NCI-H524 (cell line): ENCODE data around the gene PCDHGA6.
"Not testable (repeated sequence)": the region's sequence is repeated elsewhere in the genome, so short reads cannot be mapped to it uniquely, and the experiment has no call there.

Experiments used
- DNase-seq, 2 experiments: peaks; one replicate each; lab custom pipeline; 2025; lab: John Stamatoyannopoulos, UW

The PCDHGA6 gene

DNA sequence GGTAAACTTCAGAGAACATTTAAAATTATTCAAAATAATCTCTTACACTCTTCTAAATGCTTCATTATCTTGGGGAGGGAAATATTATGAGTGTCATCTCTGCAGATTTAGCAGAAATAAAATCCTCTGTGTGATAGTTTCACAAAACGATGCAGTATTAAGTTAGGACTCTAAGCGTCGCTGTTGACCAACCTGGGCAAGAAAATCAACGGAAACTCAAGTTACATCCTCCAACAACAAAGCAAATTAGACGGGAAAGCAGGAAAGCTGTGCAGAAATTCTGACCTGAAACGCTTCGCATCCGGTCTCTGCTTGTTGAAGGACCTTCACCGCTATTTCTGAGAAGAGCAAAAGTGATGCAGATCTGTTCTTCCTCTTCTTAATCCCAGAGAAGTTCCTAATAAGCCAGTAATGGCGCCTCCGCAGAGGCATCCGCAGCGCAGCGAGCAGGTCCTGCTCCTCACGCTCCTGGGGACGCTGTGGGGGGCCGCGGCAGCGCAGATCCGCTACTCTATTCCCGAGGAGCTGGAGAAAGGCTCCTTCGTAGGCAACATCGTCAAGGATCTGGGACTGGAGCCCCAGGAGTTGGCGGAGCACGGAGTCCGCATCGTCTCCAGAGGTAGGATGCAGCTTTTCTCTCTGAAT, at the start of gene PCDHGA6:
Gene PCDHGA6 (plus strand): TSS at position 219 of the 645 bp plus-strand sequence. CDS start 193 bp downstream, at position 412.
- DNase-seq: no peak

DNA sequence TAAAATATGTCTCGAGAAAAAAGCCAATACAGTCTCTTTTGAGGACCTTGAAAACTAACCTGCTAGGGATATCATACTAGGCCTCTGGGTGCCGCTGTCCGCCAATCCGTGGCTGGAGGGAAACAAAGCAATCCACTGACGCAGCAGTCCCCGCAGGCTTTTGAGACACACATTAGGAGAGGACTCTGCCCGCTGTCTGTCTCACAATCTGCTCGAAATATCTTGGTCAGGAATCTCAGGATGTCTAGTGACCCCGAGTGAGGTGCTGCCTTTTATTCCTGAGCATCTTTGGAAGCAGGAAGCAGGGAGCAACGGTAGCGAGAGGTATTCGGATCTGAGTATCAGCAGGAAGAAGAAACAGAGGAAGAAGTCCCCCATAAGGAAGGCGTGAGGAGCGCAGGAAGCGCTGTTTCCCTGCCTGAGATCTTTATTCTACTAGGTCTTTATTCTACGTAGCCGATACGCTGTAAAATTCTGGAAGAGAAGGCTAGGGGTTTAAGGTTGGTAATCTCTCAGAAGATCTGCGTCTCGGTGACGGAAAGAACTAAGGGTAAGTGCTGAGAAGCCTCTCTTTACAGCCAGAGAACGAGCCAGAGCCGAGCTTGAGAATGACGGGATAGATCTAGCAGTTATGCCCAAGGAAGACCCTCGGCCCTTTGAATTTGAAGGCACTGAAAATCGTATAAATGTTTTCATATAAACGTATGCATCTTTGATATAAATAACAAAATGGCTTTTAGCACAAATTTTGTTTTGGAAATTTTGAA, 47.4 kb upstream of the PCDHGA6 start:
- DNase-seq: peak; percentile 1 to 28

GRCh38 chr5:141328231-141328630, 45.5 kb upstream of the PCDHGA6 start:
- no peak for DNase-seq

DNA sequence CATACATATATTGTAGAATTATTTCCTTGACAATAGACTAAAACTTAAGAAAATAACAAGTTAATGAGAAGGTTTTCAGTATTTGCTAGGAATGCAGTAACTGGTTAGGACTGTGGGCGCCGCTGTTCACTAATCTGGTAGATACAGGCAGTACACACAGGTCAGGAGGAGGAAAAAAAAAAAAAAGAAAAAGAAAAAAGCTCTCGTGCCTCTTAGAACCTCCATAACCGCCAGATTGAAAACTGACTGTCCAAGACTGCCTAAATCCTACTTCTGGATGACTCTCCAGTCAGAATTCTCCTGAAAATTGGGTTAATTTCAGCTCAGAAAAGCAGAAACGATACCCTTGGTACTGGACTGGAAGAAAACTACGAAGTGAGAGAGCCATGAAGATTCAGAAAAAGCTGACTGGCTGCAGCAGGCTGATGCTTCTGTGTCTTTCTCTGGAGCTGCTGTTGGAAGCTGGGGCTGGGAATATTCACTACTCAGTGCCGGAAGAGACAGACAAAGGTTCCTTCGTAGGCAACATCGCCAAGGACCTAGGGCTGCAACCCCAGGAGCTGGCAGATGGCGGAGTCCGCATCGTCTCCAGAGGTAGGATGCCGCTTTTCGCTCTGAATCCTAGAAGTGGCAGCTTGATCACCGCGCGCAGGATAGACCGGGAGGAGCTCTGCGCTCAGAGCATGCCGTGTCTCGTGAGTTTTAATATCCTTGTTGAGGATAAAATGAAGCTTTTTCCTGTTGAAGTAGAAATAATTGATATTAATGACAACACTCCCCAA, 43.2 kb upstream of the PCDHGA6 start, which contains the start of gene PCDHGA1:
Gene PCDHGA1 (plus strand): TSS at position 216 of the 782 bp plus-strand sequence.
- DNase-seq: peak in 1 of 2 experiments; percentile 0

- DNase-seq: not testable (repeated sequence)
These were observed 41.1 kb upstream of the PCDHGA6 start for GRCh38 chr5:141332571-141332970.

GRCh38 chr5:141338538-141339306, 35.0 kb upstream of the PCDHGA6 start, which contains the start of gene PCDHGA2:
Gene PCDHGA2 (plus strand): TSS chr5:141338760.
- DNase-seq: peak in 1 of 2 experiments; percentile 13

- DNase-seq: not testable (repeated sequence)
These were observed 32.8 kb upstream of the PCDHGA6 start for GRCh38 chr5:141340781-141341354.

GRCh38 chr5:141342773-141343172, 30.9 kb upstream of the PCDHGA6 start:
- no peak for DNase-seq

DNA sequence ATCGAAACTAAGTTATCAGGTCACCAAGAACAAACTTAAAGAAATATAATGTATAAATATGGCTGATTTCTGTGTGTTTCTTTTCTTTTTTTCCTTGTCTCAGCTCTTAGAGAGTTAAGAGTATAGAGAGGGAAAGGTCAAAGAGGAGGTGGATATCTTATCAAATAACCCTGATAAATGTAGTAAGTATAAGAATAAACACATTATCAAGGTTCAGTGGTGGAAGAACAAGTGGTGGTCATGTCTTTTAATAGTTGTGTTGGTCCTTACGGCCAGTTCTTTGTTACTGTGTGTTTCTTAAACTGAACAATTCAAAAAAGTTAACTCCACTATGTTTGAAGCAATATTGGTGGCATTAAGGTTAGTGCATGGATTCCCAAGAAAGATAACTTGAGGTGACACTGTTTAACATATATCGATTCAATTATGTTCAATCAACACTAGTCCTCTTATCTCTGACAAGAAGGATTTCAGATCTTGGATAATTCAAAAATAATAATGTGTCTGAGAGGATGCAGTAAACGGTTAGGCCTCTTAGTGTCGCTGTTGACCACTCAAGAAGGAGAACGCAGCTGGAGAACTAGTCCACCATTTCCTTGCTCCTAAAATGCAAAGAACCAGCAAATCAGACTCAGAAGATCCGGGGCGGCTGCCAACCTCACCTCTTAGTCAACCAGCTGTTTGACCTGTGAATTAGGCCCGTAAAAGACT, 30.3 kb upstream of the PCDHGA6 start, which contains the start of gene PCDHGA3:
Gene PCDHGA3 (plus strand): TSS at position 588 of the 711 bp plus-strand sequence. CDS start 205 bp downstream, outside the sequence.
- DNase-seq: peak in 1 of 2 experiments; percentile 0

- no peak for DNase-seq
These were observed 29.7 kb upstream of the PCDHGA6 start for GRCh38 chr5:141343953-141344463.

- no peak for DNase-seq
These were observed 28.4 kb upstream of the PCDHGA6 start for GRCh38 chr5:141345327-141345726.

GRCh38 chr5:141346017-141346416, 27.7 kb upstream of the PCDHGA6 start:
- DNase-seq: not testable (repeated sequence)

- peak; percentile 2 to 25 for DNase-seq
These were observed 23.6 kb upstream of the PCDHGA6 start, which contains the start of gene PCDHGB1 for GRCh38 chr5:141349917-141350619. Gene PCDHGB1 (plus strand): TSS chr5:141350099. CDS start chr5:141350261, 162 bp downstream.

DNA sequence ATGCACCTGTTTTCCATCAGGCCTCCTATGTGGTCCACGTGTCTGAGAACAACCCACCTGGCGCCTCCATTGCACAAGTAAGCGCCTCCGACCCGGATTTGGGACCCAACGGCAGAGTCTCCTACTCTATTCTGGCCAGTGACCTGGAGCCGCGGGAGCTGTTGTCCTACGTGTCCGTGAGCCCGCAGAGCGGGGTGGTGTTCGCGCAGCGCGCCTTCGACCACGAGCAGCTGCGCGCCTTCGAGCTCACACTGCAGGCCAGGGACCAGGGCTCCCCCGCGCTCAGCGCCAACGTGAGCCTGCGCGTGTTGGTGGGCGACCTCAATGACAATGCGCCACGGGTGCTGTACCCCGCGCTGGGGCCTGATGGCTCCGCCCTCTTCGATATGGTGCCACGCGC, 22.1 kb upstream of the PCDHGA6 start:
- no peak for DNase-seq

GRCh38 chr5:141354900-141355469, 18.7 kb upstream of the PCDHGA6 start, which contains the start of gene PCDHGA4:
Gene PCDHGA4 (plus strand): TSS chr5:141355021. CDS start chr5:141355108, 87 bp downstream.
- no peak for DNase-seq

DNA sequence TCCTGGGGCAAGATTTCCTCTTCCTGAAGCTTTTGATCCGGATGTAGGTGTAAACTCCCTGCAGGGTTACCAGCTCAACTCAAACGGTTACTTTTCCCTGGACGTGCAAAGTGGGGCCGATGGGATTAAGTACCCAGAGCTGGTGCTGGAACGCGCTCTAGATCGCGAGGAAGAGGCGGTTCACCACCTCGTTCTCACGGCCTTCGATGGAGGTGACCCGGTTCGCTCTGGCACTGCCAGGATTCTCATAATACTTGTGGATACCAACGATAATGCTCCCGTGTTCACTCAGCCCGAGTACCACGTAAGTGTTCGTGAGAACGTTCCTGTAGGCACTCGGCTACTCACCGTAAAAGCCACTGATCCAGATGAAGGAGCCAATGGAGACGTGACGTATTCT, 18.1 kb upstream of the PCDHGA6 start:
- no peak for DNase-seq

DNA sequence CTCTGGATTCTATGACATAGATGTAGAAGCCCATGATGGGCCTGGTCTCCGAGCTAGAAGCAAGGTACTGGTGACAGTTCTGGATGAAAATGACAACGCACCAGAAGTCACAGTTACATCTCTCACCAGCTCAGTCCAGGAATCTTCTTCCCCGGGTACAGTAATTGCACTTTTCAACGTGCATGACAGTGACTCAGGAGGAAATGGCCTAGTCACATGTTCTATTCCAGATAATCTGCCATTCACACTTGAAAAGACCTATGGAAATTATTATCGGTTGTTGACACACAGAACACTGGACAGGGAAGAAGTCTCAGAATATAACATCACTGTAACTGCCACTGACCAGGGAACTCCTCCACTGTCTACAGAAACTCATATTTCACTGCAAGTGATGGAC, 17.6 kb upstream of the PCDHGA6 start:
- DNase-seq: no peak

DNA sequence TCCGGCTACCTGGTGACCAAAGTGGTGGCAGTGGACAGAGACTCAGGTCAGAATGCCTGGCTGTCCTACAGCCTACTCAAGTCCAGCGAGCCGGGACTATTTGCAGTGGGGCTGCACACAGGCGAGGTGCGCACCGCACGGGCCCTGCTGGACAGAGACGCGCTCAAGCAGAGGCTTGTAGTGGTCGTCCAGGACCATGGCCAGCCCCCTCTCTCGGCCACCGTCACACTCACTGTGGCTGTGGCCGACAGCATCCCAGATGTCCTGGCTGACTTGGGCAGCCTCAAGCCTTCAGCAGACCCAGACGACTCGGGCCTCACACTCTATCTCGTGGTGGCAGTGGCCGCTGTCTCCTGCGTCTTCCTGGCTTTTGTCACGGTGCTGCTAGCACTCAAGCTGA, 16.7 kb upstream of the PCDHGA6 start:
- no peak for DNase-seq
